Hematopoietic multipotent progenitor cell treated with erythropoietin and hydrocortisone succinate and interleukin-3 and kit ligand, for 15 days (in vitro differentiated cells): Measurements from ENCODE around the gene C2orf68.
"Not testable (repeated sequence)": the region's sequence is repeated elsewhere in the genome, so short reads cannot be mapped to it uniquely, and the experiment has no call there.

Experiments
- DNase-seq: peaks from one replicate; pipeline ENCODE4 v3.0.0-alpha.2; 2015; ENCODE audit warnings: low spot score

Gene C2orf68

DNA sequence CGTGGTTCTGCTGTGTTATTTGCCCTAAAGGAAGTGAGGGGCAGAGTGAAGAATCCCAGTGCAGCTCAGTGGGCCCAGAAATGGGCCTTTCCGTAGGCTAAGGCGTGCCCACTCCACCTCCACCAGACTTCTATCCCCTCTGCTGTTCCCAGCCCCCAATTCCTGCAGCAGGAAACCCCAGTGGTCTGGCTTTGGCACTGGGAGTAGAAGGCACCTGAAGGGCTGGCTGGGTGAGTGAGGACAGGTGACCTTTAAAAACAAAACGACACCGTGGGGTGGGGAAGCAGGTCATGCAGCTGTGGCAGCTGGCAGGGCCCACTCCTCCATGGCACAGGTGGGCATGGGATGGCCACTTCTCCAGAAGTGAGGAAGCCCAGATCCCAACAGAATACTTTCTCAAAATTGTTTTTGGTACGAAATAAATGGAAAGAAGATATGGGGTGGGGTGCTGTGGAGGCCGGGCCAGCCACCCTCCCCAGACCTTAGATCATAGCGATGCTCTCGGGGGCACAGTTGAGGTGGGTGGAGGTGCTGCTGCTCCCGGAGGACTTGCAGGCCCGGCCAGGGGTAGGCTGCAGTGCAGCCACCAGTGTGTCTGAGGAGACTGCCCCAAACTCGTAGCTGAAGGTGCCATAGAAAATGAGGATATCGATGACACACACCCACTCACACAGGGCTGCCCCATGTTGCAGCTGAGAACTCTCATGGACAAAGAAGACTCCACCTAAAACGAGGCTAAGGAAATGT lies 13.1 kb downstream of the C2orf68 start:
- no peak for DNase-seq

DNA sequence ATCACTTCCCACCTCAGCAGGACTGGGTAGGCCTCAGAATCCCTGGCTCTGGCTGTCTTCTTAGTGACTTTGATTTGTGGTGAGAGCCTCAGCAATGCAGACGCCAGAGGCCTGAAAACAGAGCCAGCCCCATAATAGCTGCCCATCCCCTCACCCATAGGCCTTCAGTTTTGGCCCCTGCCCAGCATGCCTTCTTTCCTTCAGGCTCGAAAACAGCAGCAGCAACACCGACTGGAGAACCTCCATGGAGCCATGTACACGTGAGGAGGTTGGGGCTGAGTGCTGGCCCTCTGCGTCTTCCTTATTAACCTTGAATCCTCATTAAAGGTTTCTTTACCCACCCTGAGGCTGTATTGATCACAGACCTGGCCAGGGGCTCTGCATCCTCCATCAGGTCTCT lies 14.6 kb downstream of the C2orf68 start:
- DNase-seq, result no peak

DNA sequence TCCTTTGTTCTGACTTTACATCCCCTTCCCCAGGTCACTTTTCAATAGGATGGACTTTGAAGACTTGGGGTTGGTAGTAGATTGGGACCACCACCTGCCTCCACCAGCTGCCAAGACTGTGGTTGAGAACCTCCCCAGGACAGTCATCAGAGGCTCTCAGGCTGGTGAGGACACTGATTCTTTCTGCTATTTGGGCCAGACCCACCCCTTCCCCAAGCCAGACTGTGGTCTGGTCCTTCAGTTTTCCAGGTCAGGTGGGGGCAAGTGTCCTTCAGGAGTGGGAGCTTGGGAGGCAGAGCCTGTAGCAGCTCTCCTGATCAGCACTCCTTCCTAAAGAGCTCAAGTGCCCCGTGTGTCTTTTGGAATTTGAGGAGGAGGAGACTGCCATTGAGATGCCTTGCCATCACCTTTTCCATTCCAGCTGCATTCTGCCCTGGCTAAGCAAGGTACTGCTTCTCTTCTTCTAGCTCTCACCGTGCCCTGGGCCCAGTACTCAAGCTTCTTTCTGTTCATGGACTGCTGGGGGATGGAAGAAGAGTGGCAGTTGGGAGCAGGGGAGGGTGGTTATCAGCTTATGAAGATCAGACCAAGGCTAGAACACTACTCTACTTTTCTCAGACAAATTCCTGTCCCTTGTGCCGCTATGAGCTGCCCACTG lies 15.3 kb downstream of the C2orf68 start:
- DNase-seq, result no peak

DNA sequence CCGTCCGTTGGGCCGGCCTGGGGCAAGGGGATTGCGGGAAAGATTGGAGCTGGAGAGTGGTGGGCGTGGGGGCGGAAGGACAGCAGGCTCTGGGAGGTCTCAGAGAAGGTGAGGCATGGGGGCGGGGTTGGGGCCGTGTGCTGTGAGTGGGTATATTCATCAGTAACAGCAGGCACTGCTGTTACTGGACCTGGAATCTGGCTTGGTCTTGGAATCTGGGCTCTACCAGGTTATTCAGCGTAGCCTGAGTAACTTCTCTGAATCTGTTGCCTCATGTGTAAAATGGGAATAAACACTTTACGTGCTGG lies 15.9 kb downstream of the C2orf68 start:
- DNase-seq, result no peak

DNA sequence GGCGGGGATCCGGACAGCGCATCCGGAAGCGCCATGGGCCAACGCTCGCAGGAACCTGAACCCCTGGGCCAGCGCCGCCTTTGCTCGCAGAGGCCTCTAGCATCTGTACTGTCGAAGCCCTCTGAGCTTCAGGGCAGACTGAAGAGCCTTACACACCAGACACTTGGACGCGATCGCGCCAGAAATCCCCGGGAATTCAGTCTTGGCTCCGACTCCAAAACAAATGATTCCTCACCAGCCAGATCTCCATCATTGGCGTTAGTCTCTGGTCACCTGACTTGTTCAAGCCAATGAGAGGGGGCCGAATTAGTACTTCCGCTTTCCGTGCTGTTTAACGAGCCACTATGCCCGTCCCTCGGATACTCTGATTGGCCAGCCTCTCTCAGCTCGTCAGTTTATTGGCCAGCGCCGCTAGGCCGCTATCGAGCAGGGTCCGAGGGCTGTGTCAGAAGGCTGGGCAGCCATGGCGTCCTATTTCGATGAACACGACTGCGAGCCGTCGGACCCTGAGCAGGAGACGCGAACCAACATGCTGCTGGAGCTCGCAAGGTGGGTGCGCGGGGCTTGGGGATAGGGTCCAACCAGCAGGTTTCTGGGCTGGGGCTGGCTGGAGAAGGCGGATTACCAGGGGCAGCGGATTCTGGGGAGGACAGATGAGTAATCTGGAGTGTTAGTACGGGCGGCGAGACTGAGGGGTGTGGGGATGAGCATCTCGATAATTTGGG lies 16.4 kb downstream of the C2orf68 start, which contains the start of gene RNF181:
Gene RNF181 (plus strand): TSS at position 445 of the 725 bp plus-strand sequence. CDS start 19 bp downstream, at position 464.
- DNase-seq, result peak; percentile 96

DNA sequence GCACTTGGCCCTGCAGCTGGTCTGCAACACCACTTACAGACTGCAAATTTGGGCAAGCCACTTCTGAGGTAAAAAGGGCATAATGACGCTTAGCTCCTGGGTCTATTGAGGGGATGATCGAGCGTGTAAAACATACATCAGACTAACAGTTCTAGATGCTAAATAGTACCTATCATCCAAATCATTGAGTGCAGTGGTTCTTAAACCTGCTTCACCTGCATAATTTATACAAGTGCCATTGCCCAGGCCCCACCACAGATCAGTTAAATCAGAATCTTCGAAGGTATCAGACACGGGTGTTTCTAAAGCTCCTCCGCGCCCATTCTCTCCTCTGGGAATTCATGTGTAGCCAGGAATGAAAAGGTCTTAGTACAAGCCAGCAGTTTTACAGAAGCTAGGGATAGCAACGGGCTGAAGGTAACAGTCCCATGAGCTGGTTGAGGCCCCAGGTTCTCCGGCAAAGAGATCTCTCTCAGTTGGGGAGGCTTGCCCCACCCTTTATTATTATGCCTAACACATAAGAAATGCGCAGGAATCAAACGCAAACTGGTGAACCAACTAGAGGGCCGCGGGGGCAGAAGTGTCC lies 17.1 kb downstream of the C2orf68 start:
- DNase-seq, result no peak

DNA sequence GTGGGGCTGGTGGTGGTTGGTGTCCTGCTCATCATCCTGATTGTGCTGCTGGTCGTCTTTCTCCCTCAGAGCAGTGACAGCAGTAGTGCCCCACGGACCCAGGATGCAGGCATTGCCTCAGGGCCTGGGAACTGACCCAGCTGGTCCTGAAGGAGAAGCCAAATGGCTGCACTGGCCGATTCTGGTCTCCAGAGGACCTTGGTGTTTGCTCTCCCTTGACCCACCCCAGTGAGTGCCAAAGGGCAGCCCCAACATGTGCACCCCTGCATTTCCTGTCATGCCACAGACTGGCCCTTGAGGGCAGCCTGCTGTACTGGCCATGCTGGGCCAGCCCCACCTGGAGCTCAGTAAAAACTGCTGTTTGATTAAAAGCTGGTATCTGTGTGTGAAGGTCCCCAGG lies 18.8 kb downstream of the C2orf68 start:
- DNase-seq, result no peak

DNA sequence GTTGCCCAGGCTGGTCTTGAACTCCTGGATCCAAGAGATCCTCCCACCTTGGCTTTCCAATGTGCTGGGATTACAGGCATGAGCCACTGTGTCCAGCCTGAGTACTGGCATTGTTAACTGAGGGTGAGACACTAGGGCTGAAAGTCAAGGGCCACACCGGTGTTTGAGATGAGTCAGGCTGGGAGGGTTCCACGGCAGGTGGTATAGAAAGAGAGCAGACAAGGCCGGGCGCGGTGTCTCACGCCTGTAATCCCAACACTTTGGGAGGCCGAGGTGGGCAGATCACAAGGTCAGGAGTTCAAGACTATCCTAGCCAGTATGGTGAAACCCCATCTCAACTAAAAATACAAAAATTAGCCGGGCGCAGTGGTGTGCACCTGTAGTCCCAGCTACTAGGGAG lies 19.6 kb downstream of the C2orf68 start:
- not testable (repeated sequence) for DNase-seq

DNA sequence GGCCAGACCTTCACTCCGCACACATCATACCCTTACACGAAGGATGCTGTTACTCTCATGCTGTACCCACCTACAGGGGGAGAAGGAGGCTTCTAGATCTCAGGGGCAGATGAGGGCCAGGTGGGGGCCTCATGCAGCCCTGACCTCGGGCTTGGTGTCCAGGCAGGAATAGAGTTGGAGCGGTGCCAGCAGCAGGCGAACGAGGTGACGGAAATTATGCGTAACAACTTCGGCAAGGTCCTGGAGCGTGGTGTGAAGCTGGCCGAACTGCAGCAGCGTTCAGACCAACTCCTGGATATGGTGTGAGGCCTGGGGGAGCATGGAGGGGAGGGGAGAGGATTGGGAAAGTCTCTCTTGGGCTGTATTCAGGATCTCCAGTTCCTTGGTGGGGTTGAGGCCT lies 20.3 kb downstream of the C2orf68 start:
- no peak for DNase-seq

DNA sequence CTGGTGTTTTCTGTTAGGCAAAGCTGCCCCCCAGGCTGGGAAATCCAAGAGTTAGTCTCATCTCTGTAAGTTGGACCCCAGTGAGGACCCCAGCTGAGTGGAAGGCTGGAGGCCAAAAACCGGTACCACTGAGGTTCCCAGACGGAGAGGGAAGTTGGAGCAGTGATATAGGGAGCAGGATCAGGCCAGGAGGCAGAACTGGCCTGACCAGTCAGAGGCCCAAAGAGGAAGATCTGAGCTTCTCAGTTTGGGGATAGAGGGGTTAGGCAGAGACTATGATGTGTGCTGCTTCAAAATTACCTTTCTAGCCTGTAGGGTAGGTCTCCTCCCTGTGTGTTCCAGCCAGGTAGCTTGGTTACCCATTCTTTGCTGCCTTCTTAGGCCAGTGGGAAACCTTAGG lies 20.9 kb downstream of the C2orf68 start:
- no peak for DNase-seq

DNA sequence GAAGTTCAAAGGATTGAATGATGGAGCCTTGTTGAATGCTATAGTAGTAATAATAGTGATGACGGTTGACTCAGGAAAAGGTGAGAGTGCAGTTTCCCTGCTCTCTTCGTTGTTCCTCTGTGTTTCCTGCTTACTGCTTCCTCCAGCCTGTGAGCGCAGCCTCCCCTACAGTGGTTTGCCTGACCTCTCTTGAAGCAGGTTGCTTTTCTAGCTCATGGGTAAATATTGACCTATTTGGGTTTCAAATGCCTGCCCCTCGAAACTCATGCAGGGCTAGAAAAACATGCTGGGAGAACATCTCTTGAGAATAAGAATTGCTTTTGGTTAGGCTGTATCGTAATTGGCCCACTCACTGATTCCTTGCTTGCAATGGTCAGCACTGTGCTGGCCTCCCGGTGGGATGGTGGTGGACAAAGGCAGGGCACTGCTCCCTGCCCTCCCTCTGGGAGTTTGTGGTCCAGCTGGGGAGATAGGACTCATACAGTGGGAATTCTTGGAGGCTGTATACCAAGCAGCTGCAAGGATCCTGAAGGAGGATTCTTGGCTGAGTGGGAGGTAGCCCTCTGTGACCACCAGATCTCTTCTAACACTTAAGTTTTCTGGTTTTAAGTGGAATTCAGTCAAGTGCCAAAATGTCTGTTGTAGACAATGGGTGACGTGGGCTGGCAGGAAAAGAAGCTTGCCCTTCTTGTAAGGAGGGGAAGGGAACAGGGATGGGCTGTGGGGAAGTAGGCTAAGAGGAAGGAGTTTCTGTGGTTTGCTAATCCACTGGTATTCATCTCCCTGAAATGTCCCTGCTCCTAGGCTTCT lies 21.7 kb downstream of the C2orf68 start:
- no peak for DNase-seq

DNA sequence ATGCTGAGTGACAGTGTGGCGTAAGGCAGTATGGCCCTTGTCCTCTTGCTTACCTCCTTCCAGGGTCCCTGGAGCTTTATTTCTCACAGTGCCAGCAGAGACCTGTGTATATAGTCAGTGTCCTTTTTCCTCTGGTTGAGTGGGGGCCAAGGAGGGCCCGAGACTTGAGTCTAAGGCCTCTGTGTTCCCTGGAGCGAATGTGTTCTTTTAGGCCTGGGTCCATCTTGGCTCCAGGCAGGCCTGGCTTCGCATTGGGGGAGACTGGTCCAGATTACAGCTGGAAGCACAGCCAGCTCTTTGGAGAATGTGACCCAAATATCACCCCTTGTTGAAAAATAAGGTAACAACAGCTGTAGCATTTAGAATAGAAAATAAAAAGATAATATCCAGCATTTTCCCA lies 22.7 kb downstream of the C2orf68 start:
- no peak for DNase-seq

DNA sequence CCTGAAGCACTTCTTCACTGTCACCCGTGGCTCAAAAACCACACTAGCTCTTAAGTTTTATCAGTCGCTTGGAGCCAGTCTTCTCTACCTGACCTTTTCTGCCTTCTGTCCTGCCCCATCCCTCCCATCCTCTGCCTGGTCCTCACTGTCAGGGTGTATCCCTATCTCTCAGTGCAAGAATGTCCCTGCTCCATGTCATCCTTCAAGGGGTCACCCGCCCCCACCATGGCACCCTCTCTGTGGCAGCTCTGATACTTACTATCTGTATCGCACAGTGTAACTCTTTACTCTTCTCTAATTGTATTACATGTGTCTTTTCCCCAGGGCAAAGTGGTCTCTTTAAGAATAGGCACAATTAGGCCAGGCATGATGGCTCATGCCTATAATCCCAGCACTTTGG lies 23.2 kb downstream of the C2orf68 start:
- DNase-seq, result no peak

DNA sequence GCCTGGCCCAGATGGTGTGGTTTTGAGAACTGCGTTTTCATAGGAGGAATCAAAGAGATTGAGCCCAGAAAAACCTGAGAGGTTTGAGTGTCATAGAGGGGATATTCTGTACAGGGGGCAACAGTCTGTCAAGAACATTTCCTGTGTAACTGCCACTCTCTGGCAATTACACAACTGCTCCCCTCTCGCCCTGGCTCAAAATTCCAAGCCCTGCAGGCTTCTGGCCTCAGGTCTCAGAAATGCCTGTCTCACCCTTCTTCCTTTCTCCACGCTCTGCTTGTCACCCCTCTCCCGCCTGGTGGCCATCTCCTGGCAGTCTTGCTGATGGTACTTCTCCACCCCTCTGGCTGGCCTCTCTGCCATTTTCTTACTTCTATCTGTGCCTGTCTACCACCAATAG lies 23.6 kb downstream of the C2orf68 start:
- DNase-seq, result no peak

DNA sequence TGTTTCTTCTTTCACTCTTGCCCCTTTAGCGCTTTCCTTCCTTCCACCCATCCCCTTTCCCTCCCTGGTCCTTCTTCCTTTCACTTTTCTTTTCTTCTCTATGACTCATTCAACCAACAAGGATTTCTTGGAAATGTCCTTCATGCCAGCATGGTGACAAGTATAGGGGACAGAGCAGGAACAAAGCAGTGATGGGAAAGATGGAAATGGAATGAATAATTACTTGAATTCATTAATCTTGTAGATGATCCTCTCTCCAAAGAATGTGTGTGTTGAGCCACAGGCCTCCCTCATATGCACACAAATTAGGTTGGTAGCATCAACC lies 26.1 kb downstream of the C2orf68 start:
- no peak for DNase-seq

DNA sequence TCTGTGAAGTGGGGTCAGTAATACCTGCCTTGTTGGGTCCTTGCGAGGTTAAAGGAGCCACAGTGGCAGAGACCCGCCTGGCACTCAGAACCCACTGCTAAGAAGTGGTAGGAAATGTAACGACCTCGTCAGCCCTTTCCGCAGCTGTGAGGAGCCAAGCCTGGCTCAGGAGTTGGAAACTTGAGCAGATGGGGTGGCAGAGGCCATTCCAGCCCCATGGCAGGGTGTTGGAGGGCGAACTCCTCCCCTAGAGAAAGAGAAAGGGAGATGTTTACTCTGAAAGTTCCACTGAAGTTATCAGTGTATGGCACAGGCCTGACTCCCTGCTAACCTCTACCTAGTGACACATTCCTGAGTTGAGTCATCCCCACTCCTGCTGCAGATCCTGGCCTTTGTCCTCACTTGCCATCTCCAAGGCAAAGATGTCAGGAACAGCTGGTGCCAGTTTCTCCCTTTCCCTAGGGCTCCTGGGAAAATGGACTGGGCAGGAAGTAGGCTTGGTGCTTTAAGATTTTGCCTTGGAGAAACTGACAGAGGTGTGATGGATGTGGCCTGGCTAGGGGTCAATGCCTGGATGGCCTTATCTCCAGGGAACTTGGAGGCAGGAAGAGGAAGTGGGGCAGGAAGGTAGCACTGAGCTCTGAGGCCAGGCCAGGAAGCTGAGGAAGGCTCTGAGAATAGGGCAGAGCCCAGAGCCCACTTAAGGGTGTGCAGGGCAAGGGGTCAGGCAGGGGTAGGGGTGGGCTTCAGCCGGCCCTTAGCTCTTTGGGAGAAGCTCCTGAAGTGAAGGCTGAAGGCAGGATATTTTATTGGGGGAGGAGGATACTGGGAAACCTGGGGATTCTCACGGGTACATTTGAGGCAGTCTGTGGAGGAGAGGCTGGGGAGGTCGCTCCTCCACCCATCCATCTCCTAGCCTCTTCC lies 26.7 kb downstream of the C2orf68 start:
- DNase-seq, result no peak

DNA sequence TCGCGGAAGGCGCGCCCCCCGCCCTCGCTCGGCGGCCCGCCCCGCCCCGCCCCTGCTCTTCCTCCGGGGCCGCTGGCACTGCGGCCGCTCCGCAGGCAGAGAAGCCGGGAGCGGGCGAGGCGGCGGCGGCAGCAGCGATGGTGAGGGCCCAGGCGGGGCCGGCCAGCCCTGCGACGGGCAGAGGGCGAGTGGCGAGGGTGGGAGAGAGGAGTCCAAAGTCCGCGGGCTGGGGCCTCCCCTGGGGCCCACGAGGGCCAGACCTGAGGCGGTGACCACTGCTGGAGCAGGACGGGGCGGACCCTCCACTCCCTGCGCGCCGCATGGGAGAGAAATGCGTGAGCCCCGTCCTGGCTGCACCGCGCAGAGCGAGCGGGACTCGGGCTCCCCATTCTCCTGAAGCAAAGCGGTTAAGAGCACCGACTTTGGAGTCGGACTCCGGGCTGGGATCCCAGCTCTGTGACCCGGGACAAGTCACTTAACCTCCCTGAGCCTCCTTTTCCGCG lies 27.5 kb downstream of the C2orf68 start, which contains the start of gene VAMP5:
Gene VAMP5 (plus strand): TSS at position 78 of the 503 bp plus-strand sequence. CDS start 60 bp downstream, at position 138.
- DNase-seq, result peak; percentile 27

DNA sequence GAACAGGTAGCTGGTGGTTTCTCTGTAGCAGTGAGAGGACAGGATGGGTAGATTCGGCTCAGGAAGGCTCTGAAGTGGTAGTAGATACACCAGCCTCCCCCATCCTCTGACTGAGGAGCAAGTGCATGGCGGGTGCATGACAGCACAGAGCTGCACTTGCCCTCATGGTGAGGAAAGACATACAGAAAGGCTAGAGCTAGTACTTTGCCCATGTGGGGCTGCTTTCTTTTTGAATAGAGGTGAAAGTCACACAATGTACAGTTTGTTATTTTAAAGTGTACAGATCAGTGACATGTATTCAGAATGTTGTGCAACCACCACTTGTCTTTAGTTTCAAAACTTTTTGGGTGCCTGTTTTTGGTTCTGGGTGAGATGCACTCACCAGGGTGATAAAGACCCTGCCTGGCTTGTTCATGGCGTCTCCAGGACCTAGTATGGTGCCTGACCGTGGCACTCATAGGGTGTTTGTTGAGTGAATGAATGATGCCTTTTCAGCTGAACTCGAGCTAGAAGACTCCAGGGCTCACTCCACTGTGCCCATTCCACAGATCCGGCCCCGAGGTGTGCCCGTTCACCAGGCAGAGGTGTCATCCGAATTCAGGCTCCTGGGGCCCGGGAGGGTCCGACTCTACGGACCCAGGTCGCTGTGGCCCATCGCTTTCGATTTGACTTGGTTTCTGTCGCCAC lies 28.1 kb downstream of the C2orf68 start:
- no peak for DNase-seq

DNA sequence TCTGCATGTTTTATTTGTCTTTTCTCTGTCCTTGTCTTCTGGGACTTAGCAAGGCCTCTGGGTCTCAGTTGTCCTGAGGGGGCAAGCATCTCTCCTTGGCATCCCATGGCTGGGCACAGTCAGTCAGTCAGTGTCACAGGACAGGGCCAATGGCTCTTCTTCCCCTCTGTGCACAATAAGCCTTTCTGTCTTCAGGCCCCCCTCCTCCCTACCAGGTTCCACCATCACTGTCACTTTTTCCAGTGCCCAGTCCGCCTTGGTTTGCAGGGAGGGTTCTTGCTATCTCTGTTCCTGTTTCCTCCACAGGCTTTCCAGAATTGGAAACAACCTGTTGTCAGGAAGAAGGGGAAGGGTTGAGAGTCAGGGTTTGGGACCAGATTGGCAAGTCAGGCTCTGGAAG lies 29.4 kb downstream of the C2orf68 start:
- no peak for DNase-seq

DNA sequence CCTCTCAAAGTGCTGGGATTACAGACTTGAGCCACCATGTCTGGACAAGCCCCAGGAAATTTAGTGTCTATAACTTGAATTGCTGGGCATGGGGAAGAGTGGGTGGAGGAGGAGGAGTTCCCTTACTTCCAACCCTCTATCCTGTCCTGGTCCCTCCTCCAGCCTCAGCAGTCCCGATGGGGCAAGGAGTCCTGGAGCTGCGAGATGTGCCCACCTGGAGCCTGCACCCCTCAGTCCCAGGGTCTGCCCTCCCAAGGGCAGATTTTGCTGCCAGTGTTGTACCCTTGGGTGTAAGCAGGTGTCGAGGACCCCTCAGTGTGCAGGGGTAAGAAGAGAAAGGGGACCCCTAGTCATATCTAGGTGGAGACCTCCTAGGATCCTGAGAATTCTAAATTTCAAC lies 31.7 kb downstream of the C2orf68 start:
- no peak for DNase-seq
